Measurements from ENCODE around the gene H6PD. TPM values are rescaled to one million over a fixed set of nuclear protein-coding genes. Genes with fewer than 3 reads are reported as not detected.

Gene H6PD
- total and polyA plus RNA-seq, 2 experiments from 2014 or later, result 1.2 to 4.7 TPM

GRCh38 chr1:9250411-9251381 lies 16.1 kb downstream of the H6PD start:
- TF ChIP-seq STAT1 (IDR thresholded peaks at IDR 0.05; ENCODE audit: unreplicated experiment), result no peak
- no peak for TF ChIP-seq EZH2phosphoT487 (IDR thresholded peaks at IDR 0.05; ENCODE audit: unreplicated experiment)
- TF ChIP-seq REST (IDR thresholded peaks at IDR 0.05; ENCODE audit: unreplicated experiment), result no peak
- no peak for TF ChIP-seq CTCF (conservative IDR thresholded peaks at IDR 0.05; ENCODE audit: low read depth in 2 of 2)
- TF ChIP-seq CREB1 (CRISPR knock-in tag; IDR thresholded peaks at IDR 0.05; ENCODE audit: low read depth), result no peak
- TF ChIP-seq ZNF462 (CRISPR knock-in tag; IDR thresholded peaks at IDR 0.05), result no peak
- TF ChIP-seq JUNB (IDR thresholded peaks at IDR 0.05; ENCODE audit: unreplicated experiment), result no peak
- no peak for TF ChIP-seq NANOG (IDR thresholded peaks at IDR 0.05; ENCODE audit: borderline replicate concordance)
- no peak for TF ChIP-seq POLR2AphosphoS5 (IDR thresholded peaks at IDR 0.05; ENCODE audit: low read depth)
- TF ChIP-seq ZNF114 (CRISPR knock-in tag; IDR thresholded peaks at IDR 0.05), result no peak
- no peak for TF ChIP-seq EZH2 (IDR thresholded peaks at IDR 0.05; ENCODE audit: low read depth, unreplicated experiment)
- TF ChIP-seq ZNF331 (CRISPR knock-in tag; IDR thresholded peaks at IDR 0.05; ENCODE audit: low read depth), result no peak
- no peak for TF ChIP-seq ETS1 (IDR thresholded peaks at IDR 0.05)
- Mint-ChIP-seq H3K36me3 (ENCODE audit: low read depth) (no peaks in the 10 kb centered on the region; the same call in 2 of the 3 replicates), H3K9me3 (no peaks in the 10 kb centered on the region), H3K4me1 (peaks cover 59% of the 10 kb centered on the region), H3K27me3 (ENCODE audit: insufficient read depth, low read depth, poor library complexity) (peaks cover 16% of the 10 kb centered on the region), H3K4me3 (no peak overlapping the region), H3K27ac (peak overlapping the region; percentile 82; the same call in 1 of the 2 replicates)
- no peaks in the 10 kb centered on the region for H3F3A ChIP-seq (replicated peaks; ENCODE audit: low read depth)
- ATAC-seq (peak; percentile 15), DNase-seq (ENCODE audit: low spot score) (peak; percentile 44)
- H3K4me3 ChIP-seq, result no peak overlapping the region
- peaks cover 29% of the 10 kb centered on the region for H3K4me1 ChIP-seq (ENCODE audit: insufficient read depth)
- no peaks in the 10 kb centered on the region for H4K20me1 ChIP-seq (replicated peaks; ENCODE audit: insufficient read depth)
- H3K79me2 ChIP-seq (replicated peaks; ENCODE audit: insufficient read depth), result no peaks in the 10 kb centered on the region
- no peak overlapping the region for H3K27ac ChIP-seq (ENCODE audit: low read depth)
- no peak overlapping the region; the same call in 1 of the 2 replicates for H3K4me2 ChIP-seq
- no peaks in the 10 kb centered on the region for H3K27me3 ChIP-seq (ENCODE audit: insufficient read depth)
- no peak overlapping the region; the same call in 1 of the 2 replicates for H2AFZ ChIP-seq
- no peaks in the 10 kb centered on the region for H3K9me2 ChIP-seq (ENCODE audit: insufficient read depth)
- H3K36me3 ChIP-seq (ENCODE audit: insufficient read depth), result no peaks in the 10 kb centered on the region
